Omental fat pad (tissue), 4 donors: ENCODE measurements around the gene NAGLU. TPM values are rescaled to one million over a fixed set of nuclear protein-coding genes. Genes with fewer than 3 reads are reported as not detected.
"Not testable (repeated sequence)": the region's sequence is repeated elsewhere in the genome, so short reads cannot be mapped to it uniquely, and the experiment has no call there.

Experiments used
- ATAC-seq: fragments of 150-250 bp; one replicate; pipeline ENCODE4 v1.9.1; 2016; ENCODE audit warnings: mild to moderate bottlenecking, moderate library complexity; ENCODE audit not compliant: low FRiP score
- DNase-seq: peaks from one replicate; pipeline ENCODE4 v3.0.0-alpha.2; 2019; ENCODE audit warnings: low spot score
- total RNA-seq, 4 donors: library from RNA; depleted of rRNA; stranded (reverse); fragments of >200 nt; gene quantifications; one replicate each; pipeline ENCODE4 v1.1.0, GENCODE V29; 2016
- TF ChIP-seq, protein P1 (sequence below), 3 donors: fragments of 450-650 bp; IDR thresholded peaks; one replicate each; pipeline ENCODE4 v1.5.1; 2016 to 2017; ENCODE audit warnings: antibody characterized with exemption in 3 of 3, mild to moderate bottlenecking in 3 of 3, moderate library complexity in 2 of 3

Gene NAGLU
- total RNA-seq, 4 donors from 2014 or later, result 48.5 to 80.9 (median 57.3) TPM

DNA sequence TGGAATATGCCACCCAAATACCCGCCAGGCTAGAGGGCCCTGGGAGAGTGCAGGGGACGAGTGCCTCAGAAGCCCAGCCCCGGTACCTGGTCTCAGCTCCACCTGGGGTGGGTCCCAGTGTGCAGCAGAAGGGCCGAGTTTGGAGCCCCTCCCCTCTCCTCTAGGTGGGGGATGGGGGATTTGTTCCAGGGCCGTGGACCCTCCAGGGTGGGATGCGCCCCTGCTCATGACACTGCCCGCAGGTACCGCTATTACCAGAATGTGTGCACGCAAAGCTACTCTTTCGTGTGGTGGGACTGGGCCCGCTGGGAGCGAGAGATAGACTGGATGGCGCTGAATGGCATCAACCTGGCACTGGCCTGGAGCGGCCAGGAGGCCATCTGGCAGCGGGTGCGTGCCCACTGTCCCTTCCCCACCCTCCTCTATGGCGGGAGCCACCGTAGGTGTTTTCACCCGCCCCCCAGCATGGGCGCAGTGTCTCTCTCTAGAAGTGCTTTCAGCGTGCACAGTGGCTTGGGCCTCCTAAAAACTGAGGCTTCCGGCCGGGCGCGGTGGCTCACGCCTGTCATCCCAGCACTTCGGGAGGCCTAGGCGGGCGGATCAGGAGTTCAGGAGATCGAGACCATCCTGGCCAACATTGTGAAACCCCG lies 1.2 kb downstream of the NAGLU start:
- ATAC-seq (no peak), DNase-seq (no peak)
- TF ChIP-seq, protein P1, sequence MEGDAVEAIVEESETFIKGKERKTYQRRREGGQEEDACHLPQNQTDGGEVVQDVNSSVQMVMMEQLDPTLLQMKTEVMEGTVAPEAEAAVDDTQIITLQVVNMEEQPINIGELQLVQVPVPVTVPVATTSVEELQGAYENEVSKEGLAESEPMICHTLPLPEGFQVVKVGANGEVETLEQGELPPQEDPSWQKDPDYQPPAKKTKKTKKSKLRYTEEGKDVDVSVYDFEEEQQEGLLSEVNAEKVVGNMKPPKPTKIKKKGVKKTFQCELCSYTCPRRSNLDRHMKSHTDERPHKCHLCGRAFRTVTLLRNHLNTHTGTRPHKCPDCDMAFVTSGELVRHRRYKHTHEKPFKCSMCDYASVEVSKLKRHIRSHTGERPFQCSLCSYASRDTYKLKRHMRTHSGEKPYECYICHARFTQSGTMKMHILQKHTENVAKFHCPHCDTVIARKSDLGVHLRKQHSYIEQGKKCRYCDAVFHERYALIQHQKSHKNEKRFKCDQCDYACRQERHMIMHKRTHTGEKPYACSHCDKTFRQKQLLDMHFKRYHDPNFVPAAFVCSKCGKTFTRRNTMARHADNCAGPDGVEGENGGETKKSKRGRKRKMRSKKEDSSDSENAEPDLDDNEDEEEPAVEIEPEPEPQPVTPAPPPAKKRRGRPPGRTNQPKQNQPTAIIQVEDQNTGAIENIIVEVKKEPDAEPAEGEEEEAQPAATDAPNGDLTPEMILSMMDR (IDR thresholded peaks at IDR 0.05), result no peak

DNA sequence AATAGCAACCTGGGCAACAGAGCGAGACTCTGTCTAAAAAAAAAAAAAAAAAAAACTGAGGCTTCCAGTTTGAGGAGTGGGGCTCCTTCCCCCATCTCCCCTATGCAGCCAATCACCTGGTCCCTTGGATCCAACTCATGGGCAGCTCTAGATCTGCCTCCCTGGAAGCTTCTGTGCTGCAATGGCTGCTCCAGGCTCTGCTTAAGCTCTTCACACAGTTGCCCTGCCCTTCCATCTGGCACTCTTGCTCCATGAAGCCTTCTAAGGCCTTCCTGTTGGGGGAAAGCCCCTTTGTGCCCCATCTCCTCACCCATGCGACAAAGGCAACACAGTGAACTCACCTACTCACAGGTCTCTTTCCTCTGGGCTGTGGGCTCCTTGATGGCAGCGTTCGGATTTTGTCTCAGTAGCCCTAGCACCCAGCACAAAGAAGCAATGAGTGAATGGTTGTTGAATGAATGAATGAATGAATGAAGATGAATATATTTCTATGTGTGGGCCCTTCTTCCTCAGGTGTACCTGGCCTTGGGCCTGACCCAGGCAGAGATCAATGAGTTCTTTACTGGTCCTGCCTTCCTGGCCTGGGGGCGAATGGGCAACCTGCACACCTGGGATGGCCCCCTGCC lies 1.9 kb downstream of the NAGLU start:
- ATAC-seq (no peak), DNase-seq (no peak)
- TF ChIP-seq, protein P1 (IDR thresholded peaks at IDR 0.05), result no peak

DNA sequence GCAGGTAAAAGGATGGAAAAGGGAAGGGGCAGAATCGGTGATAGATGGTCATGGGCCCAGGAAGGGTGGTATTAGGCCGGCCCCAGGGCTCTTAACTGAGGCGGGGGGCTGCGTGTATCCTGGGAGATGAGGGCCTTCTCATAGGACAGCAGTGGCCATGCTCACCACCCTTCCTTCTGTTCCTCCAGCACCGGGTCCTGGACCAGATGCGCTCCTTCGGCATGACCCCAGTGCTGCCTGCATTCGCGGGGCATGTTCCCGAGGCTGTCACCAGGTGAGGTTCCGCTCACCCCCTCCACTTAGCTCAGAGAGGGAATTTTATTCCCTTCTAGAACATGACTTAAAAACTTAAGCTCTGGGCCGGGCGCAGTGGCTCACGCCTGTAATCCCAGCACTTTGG lies 2.4 kb downstream of the NAGLU start:
- no peak for ATAC-seq
- TF ChIP-seq, protein P1 (IDR thresholded peaks at IDR 0.05), result no peak
- no peak for DNase-seq

DNA sequence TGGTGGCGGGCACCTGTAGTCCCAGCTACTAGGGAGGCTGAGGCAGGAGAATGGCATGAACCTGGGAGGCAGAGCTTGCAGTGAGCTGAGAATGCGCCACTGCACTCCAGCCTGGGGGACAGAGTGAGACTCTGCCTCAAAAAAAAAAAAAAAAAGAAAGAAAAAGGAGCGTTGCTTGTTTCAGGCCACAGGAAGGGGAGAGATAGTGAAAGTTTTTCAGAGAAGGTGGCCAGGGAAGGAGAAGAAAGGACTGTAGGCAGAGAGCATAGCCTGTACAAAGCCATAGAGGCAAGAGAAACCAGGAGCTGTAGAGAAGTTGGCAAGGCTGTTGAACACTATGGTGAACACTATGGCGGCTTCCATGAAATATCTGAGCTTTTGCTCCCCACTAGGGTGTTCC lies 4.5 kb downstream of the NAGLU start:
- not testable (repeated sequence) for ATAC-seq, DNase-seq

DNA sequence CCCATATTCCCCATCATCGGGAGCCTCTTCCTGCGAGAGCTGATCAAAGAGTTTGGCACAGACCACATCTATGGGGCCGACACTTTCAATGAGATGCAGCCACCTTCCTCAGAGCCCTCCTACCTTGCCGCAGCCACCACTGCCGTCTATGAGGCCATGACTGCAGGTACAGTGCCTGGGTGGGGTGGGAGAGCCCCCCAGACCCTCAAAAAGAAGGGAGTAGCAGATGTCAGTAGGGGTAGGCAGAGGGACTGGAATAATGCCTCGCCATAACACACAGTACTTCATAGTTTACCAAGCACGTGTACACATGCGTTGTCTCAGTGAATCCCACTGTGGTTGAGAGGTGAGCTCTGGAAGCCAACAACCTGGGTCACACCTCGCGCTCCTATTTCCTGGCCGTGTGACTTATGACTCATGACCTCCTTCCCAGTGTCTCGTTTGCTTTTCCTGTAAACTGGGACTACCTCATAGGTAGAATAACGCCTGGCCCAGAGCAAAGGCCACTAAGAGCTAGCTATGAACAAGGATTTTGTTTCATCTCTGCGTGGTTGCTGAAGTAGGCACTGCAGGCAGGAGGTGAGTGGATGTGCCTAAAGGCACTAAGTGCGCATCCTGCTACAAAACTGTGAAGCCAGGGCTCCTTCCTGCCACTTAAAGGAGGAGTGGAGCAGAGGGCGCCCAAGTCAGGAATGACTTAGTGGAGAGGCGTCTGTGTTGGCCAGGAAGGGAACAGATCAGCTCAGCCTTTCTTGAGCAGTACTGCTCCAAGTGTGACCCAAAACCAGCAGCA lies 5.2 kb downstream of the NAGLU start:
- DNase-seq (no peak), ATAC-seq (no peak)
- TF ChIP-seq, protein P1 (IDR thresholded peaks at IDR 0.05), result no peak

DNA sequence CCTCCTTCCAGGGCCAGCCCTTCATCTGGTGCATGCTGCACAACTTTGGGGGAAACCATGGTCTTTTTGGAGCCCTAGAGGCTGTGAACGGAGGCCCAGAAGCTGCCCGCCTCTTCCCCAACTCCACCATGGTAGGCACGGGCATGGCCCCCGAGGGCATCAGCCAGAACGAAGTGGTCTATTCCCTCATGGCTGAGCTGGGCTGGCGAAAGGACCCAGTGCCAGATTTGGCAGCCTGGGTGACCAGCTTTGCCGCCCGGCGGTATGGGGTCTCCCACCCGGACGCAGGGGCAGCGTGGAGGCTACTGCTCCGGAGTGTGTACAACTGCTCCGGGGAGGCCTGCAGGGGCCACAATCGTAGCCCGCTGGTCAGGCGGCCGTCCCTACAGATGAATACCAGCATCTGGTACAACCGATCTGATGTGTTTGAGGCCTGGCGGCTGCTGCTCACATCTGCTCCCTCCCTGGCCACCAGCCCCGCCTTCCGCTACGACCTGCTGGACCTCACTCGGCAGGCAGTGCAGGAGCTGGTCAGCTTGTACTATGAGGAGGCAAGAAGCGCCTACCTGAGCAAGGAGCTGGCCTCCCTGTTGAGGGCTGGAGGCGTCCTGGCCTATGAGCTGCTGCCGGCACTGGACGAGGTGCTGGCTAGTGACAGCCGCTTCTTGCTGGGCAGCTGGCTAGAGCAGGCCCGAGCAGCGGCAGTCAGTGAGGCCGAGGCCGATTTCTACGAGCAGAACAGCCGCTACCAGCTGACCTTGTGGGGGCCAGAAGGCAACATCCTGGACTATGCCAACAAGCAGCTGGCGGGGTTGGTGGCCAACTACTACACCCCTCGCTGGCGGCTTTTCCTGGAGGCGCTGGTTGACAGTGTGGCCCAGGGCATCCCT lies 7.4 kb downstream of the NAGLU start:
- TF ChIP-seq, protein P1 (IDR thresholded peaks at IDR 0.05), result no peak
- ATAC-seq (no peak), DNase-seq (no peak)

DNA sequence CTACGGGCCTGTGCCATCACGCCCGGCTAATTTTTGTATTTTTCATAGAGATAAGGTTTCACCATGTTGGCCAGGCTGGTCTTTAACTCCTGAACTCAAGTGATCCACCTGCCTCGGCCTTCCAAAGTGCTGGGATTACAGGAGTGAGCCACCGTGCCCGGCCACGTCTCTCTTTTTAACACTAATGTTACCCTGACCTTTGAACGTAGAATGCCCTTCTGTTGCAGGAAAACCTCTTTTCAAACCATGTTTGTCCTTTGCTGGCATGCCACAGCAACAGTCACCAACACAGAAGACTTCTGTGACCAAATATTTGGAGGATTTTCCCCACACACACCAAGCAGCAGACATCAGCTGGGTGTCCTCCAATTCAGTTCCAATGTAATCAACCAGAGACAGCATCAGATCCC lies 8.8 kb downstream of the NAGLU start:
- no peak for DNase-seq
- no peak for ATAC-seq
- TF ChIP-seq, protein P1 (IDR thresholded peaks at IDR 0.05), result no peak

DNA sequence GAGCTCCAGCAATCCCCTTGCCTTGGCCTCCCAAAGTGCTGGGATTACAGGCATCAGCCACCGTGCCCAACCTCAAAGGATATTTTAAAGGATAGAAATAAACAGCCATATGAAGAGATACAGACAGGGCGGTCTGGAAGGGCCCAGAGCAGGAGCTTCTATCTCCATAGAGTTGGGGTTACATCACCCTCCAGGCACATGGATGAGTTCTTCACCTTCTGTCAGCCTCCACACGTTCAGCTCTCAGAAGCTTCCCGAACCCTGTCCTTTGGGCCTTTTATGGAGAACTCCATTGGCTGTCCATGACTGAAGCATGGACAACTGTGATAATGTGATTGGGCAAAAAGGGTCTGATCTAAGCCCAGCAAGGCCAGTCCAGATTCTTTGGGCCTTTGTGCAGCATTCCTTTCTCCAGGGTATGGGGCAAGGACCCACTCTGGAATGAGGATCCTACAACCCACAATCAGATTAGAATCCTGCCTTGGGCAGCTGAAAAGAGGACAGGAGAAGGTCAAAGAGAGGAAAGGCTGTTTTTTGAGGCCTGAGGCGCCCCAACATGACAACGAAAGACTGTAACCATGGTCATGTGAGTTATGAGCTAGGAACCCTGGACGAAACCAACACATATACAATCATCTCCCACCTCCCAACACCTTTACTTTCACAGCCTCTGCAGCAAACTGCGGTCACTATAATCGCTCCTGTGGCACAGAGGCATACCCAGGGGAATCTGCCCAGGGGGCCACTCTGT lies 9.9 kb downstream of the NAGLU start:
- not testable (repeated sequence) for DNase-seq, ATAC-seq
